HCT116 (cell line): Measurements from ENCODE around the gene RGSL1. TPM values are rescaled to one million over a fixed set of nuclear protein-coding genes. Genes with fewer than 3 reads are reported as not detected.

Experiments used
- ATAC-seq: fragments of 200-7000 bp; cut with Tn5 transposase; 2 replicates; pipeline ENCODE4 v1.9.1; 2020; ENCODE audit warnings: mild to moderate bottlenecking, moderate library complexity
- BruUV-seq: library from RNA; stranded (reverse); fragments of 400-500 nt; replicated peaks from 2 replicates; lab custom pipeline; 2021; lab: Mats Ljungman, UMichigan
- CTCF ChIA-PET: fragments of 300-600 bp; sonication (Branson Sonifier 250); formaldehyde crosslinking; loops from one replicate; lab custom pipeline; 2021; ENCODE audit warnings: antibody characterized with exemption; lab: Charles Lee
- POLR2A ChIA-PET: fragments of 300-600, 350-600 bp; sonication (Branson Sonifier 250); formaldehyde crosslinking; loops from one replicate; lab custom pipeline; 2021; ENCODE audit warnings: antibody characterized with exemption; lab: Charles Lee
- RAD21 ChIA-PET, 2 experiments: fragments of 300-600 bp; sonication (Branson Sonifier 250); formaldehyde crosslinking; loops; one replicate each; lab custom pipeline; 2023; ENCODE audit warnings: low total read pairs in 2 of 2; ENCODE audit not compliant: uncharacterized antibody in 2 of 2, unreplicated experiment in 2 of 2, low non-redundant PET in 1 of 2; lab: Charles Lee
- DNase-seq: peaks from one replicate; pipeline ENCODE4 v3.0.0-alpha.2; 2010; ENCODE audit warnings: low read depth, low spot score
- H2AFZ ChIP-seq: fragments of 200-600 bp; shearing (Covaris generic), sonication (generic); 2 replicates; pipeline ENCODE4 v1.6.1; 2017; ENCODE audit warnings: low read depth, mixed run types, mixed read lengths, antibody characterized with exemption, low read length; ENCODE audit not compliant: poor library complexity, severe bottlenecking
- H3K27ac ChIP-seq: 2 replicates; pipeline ENCODE4 v1.5.1; 2012; ENCODE audit warnings: low read depth, low read length
- H3K27me3 ChIP-seq: fragments of 200-600 bp; sonication (generic); 2 replicates; pipeline ENCODE4 v1.6.1; 2016; ENCODE audit warnings: mixed run types, low read length, mixed read lengths; ENCODE audit not compliant: insufficient read depth
- H3K36me3 ChIP-seq, 2 experiments: fragments of 200-500 bp in 1 of 2; fragments of 200-600 bp in 1 of 2; sonication (Bioruptor generic) in 1 of 2; sonication (generic) in 1 of 2; 2 replicates each; pipeline versions ENCODE4 v1.5.1 to v1.6.1; 2014 to 2016; ENCODE audit warnings: low read length in 2 of 2, inconsistent platforms in 1 of 2, mixed read lengths in 1 of 2, mixed run types in 1 of 2; ENCODE audit not compliant: insufficient read depth in 2 of 2, control insufficient read depth in 1 of 2
- H3K4me1 ChIP-seq, 2 experiments: fragments of 200-600 bp in 1 of 2; sonication (generic) in 1 of 2; 2 replicates each; pipeline versions ENCODE4 v1.5.1 to v1.6.1; 2012 to 2017; ENCODE audit warnings: low read length in 2 of 2, inconsistent platforms in 1 of 2, mild to moderate bottlenecking in 1 of 2, mixed read lengths in 1 of 2, mixed run types in 1 of 2, moderate library complexity in 1 of 2; ENCODE audit not compliant: insufficient read depth in 2 of 2, control insufficient read depth in 1 of 2
- H3K4me2 ChIP-seq: fragments of 200-600 bp; sonication (generic); 2 replicates; pipeline ENCODE4 v1.6.1; 2017; ENCODE audit warnings: mixed run types, low read length, mixed read lengths
- H3K4me3 ChIP-seq, 2 experiments: fragments of 200-600 bp in 1 of 2; sonication (generic) in 1 of 2; replicated peaks in 1 of 2; 2 replicates each; pipeline ENCODE4 v1.5.1; 2011 to 2016; ENCODE audit warnings: low read length in 2 of 2, control low read depth in 1 of 2, low read depth in 1 of 2, mild to moderate bottlenecking in 1 of 2, mixed read lengths in 1 of 2, mixed run types in 1 of 2
- H3K79me2 ChIP-seq: fragments of 200-600 bp; sonication (generic); 2 replicates; pipeline ENCODE4 v1.6.1; 2017; ENCODE audit warnings: mild to moderate bottlenecking, mixed run types, low read length, moderate library complexity, mixed read lengths; ENCODE audit not compliant: insufficient read depth
- H3K9ac ChIP-seq: fragments of 200-600 bp; sonication (generic); 2 replicates; pipeline ENCODE4 v1.6.1; 2016; ENCODE audit warnings: low read length, mixed read lengths
- H3K9me2 ChIP-seq: fragments of 200-600 bp; sonication (generic), shearing (Covaris generic); 2 replicates; pipeline ENCODE4 v1.6.1; 2017; ENCODE audit warnings: mixed run types, mild to moderate bottlenecking, moderate library complexity; ENCODE audit not compliant: insufficient read depth
- H3K9me3 ChIP-seq, 2 experiments: fragments of 200-500 bp in 1 of 2; fragments of 200-600 bp in 1 of 2; sonication (Bioruptor generic) in 1 of 2; sonication (generic) in 1 of 2; 2 replicates each; pipeline ENCODE4 v1.6.1; 2014 to 2017; ENCODE audit warnings: low read length in 2 of 2, mixed read lengths in 2 of 2, inconsistent platforms in 1 of 2, low read depth in 1 of 2, mild to moderate bottlenecking in 1 of 2, mixed run types in 1 of 2, moderate library complexity in 1 of 2; ENCODE audit not compliant: control insufficient read depth in 1 of 2, insufficient read depth in 1 of 2
- H4K20me1 ChIP-seq: fragments of 200-600 bp; sonication (generic), shearing (Covaris generic); 2 replicates; pipeline ENCODE4 v1.6.1; 2017; ENCODE audit warnings: mixed run types, mild to moderate bottlenecking, moderate library complexity; ENCODE audit not compliant: insufficient read depth
- ELF1 ChIP-seq: IDR thresholded peaks from 2 replicates; pipeline ENCODE4 v1.6.1; 2012; ENCODE audit warnings: low read depth, borderline replicate concordance
- SIN3A ChIP-seq: IDR thresholded peaks from 2 replicates; pipeline ENCODE4 v1.6.1; 2012; ENCODE audit warnings: low read depth
- ZNF274 ChIP-seq: fragments of 200-500 bp; sonication (Bioruptor generic); IDR thresholded peaks from 2 replicates; pipeline ENCODE4 v1.6.1; 2014; ENCODE audit warnings: mild to moderate bottlenecking, low read depth, low read length, inconsistent platforms
- intact Hi-C: fragments of 100-400 bp; cut with micrococcal nuclease; formaldehyde crosslinking; loops from 2 replicates; pipeline ENCODE4 v1.10.0; 2022
- total RNA-seq: library from RNA; stranded (reverse); gene quantifications from one replicate; pipeline ENCODE4 v1.2.1, GENCODE V29; 2021; ENCODE audit not compliant: unreplicated experiment
- TF ChIP-seq, protein P1 (sequence below): IDR thresholded peaks from 2 replicates; pipeline ENCODE4 v1.6.1; 2012; ENCODE audit warnings: low read depth

Gene RGSL1
- total RNA-seq, 1 experiment from 2014 or later = not detected

DNA sequence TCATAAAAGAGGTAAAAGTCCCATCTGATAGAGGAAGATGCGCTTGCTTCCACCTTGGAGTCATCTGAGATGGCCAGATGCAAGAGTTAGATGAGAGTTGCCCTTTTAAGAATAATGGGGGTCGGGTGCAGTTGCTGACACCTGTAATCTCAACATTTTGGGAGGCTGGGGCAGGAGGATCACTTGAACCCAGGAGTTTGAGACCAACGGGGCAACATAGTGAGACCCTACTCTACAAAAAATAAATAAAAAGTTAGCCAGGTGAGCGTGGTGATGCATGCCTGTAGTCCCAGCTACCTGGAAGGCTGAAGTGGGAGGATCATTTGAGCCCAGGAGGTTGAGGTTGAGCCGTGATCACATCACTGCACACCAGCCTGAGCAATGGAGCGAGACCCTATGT lies 36.0 kb upstream of the RGSL1 start:
- Histone ChIP-seq H3K9me3 (no peaks in the 10 kb centered on the region), H2AFZ (no peak overlapping the region), H3K4me1 (no peaks in the 10 kb centered on the region), H3K9me2 (no peaks in the 10 kb centered on the region), H3K4me2 (no peak overlapping the region), H4K20me1 (no peaks in the 10 kb centered on the region), H3K79me2 (no peaks in the 10 kb centered on the region), H3K9ac (no peak overlapping the region), H3K27me3 (no peaks in the 10 kb centered on the region), H3K27ac (no peak overlapping the region), H3K36me3 (no peaks in the 10 kb centered on the region), H3K4me3 (no peak overlapping the region)
- ATAC-seq = no peak
- ChIA-PET POLR2A (no interaction called here), CTCF (no interaction called here), RAD21 (no interaction called here)
- DNase-seq = no peak
- no peak for TF ChIP-seq ZNF274
- TF ChIP-seq, protein P1, sequence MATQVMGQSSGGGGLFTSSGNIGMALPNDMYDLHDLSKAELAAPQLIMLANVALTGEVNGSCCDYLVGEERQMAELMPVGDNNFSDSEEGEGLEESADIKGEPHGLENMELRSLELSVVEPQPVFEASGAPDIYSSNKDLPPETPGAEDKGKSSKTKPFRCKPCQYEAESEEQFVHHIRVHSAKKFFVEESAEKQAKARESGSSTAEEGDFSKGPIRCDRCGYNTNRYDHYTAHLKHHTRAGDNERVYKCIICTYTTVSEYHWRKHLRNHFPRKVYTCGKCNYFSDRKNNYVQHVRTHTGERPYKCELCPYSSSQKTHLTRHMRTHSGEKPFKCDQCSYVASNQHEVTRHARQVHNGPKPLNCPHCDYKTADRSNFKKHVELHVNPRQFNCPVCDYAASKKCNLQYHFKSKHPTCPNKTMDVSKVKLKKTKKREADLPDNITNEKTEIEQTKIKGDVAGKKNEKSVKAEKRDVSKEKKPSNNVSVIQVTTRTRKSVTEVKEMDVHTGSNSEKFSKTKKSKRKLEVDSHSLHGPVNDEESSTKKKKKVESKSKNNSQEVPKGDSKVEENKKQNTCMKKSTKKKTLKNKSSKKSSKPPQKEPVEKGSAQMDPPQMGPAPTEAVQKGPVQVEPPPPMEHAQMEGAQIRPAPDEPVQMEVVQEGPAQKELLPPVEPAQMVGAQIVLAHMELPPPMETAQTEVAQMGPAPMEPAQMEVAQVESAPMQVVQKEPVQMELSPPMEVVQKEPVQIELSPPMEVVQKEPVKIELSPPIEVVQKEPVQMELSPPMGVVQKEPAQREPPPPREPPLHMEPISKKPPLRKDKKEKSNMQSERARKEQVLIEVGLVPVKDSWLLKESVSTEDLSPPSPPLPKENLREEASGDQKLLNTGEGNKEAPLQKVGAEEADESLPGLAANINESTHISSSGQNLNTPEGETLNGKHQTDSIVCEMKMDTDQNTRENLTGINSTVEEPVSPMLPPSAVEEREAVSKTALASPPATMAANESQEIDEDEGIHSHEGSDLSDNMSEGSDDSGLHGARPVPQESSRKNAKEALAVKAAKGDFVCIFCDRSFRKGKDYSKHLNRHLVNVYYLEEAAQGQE = no peak
- BruUV-seq = no TSS peak
- intact Hi-C loops = no loop called here

DNA sequence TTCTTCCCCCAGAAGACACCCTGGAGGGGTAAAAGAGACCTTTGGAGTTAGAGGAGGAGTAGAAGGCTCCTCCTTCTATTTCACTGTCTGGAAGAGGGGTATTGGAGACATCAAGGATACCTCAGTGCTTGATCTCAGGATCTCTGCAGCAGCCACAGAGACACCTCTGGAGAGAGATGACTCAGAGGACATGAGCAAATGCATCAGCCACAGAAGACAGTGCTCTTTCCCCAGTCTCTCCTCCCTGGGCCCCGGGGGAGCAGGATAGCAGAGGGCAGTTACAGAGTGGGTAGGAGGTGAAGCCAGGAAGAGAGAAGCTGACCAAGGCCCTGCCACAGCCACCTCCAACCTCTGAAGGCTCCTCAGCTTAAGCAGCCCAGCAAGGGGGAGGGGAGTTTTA lies 34.2 kb upstream of the RGSL1 start:
- Histone ChIP-seq H3K9ac (no peak overlapping the region), H4K20me1 (no peaks in the 10 kb centered on the region), H3K27me3 (no peaks in the 10 kb centered on the region), H3K4me2 (no peak overlapping the region), H3K4me1 (no peaks in the 10 kb centered on the region), H3K79me2 (no peaks in the 10 kb centered on the region), H2AFZ (no peak overlapping the region), H3K9me3 (no peaks in the 10 kb centered on the region), H3K36me3 (no peaks in the 10 kb centered on the region)
- CTCF ChIA-PET = no interaction called here
- intact Hi-C loops = no loop called here
- no TSS peak for BruUV-seq
- RAD21 ChIA-PET = no interaction called here
- POLR2A ChIA-PET = no interaction called here
- DNase-seq = no peak
- no peak for TF ChIP-seq ZNF274
- no peak for TF ChIP-seq SIN3A
- no peak for TF ChIP-seq ELF1
- TF ChIP-seq, protein P1 = no peak
- TF ChIP-seq, all 23 proteins: peak for 0
- H3K4me3 ChIP-seq = no peak overlapping the region
- ATAC-seq = no peak
- H3K9me2 ChIP-seq = no peaks in the 10 kb centered on the region
- H3K27ac ChIP-seq = no peak overlapping the region
